NCI-H345 treated with DMSO at 0.1 percent for 48 hours (cell line): ENCODE results near the gene PSMB7.

ENCODE experiments used
- DNase-seq: peaks from one replicate; lab custom pipeline; 2025; ENCODE audit not compliant: unreplicated experiment; lab: John Stamatoyannopoulos, UW

PSMB7 gene

DNA sequence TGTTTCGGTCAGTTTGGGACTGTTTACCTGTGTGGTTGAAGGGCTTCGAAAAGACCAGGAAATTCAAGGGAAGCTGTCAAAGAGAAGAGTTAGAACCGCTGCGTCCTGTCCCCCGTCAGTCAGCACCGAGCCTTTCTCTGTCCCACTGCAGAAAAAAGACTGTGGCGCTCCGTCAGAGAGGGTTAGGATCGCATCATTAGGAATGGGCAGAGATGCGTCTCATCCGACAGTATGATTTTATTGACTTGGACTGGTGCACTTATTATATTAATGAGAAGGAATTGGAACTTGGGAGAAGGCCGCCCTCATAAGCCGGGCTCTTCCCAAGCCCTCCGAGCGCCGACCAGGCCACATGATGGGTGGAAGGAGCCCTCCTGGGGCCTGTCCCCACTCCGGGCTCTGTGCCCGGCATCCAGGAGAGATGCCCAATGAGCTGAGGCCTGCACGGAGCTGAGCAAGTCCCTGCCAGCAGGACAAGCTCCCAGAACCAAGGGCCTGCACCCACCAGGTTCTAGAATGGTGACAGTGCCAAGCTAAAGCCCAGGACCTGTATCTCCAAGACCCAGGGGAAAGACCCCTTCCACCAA lies 85.9 kb downstream of the PSMB7 start:
- no peak for DNase-seq

DNA sequence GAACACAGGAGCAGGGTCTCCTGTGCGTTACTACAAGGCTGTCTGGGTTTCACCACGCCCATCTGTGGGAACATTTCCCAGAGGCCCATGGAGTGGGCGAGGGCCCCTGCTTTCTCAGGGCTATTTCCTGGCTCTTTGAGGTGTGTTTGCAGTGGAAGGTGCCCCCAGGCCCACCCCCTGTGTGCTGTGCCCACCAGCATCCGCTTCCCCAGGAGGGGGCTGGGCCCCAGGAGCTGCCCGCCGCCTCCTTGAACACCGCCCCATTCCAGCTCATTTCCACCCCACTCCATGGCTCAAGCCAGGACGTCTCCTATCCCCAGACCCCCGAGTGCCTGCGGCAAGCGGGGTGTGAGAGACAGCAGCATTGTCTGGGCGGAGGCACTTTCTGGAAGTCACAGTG lies 87.0 kb downstream of the PSMB7 start:
- DNase-seq, result no peak

DNA sequence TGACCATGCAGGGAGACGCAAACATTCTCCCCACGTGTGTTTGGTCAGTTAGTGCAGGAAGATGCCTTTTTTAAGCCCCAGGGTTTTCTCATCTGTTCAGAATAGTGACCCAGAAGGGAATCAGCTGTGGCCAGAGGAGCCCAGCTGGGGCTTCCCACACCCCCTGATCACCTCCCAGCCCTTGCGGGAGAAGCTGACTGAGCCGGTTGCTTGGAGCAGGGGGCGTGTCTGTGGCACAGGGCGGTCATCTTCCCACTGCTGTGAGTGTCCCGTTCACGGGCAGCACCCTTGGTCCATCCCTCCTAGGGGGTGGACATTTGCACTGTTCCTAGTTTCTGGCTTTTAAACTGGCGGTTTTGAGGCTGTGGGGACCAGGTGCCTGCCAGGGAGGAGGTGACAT lies 87.8 kb downstream of the PSMB7 start:
- no peak for DNase-seq

DNA sequence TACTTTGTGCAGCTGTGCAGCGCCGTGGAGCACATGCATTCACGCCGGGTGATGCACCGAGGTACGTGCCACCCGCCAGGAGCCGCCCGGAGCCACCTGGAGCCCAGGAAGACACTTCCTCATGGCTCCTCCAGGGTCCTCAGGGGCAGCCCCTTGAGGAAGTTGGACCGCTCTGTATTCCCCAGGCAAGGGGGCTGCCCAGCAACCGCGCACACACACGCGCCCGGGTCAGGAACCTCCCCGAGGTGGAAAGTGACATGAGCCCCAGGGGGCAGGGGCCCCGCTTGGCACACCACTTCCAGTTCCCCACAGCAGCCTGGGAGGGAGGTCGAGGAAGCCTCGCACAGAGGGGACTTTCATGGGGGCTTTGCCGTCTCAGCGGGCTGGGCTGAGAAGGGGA lies 88.9 kb downstream of the PSMB7 start:
- DNase-seq, result no peak

DNA sequence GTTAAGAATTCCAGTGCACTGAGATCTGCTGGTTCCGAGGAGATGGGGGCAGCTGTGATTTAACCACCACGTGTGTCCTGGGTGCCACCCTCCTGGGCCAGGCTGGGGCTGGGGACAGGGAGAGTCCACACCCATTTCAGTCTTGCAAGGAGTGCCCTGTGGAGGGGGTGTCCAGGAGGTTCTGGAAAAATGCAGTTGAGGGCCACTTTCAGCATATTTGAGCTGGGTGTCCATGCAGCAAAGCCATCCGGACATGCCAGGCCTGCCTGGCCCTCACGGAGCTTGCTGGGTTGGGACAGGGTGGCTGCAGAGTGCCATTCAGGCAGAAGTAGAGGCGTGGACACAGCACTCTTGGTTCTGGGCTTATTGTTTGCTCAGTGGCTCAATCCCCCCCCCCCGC lies 89.4 kb downstream of the PSMB7 start:
- DNase-seq, result no peak

DNA sequence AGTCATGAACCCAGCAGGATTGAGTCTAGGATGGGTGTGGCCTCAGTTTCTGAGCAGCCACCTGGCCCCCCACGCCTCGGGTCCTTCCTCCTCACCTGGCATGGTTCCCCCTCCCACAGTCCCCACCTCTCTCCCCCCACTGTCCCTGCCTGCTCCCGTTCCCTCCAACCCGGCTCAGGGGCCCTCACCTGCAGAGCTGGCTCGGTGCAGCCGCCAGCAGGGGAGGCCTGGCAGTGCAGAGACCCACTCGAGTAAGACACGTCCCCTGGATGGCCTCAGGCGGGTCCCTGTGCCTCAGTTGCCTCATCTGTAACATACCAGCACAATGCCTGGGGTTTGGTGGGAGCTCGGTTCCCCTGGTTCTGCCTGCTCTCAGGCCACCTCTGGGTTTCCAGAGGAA lies 91.3 kb downstream of the PSMB7 start:
- DNase-seq, result no peak

DNA sequence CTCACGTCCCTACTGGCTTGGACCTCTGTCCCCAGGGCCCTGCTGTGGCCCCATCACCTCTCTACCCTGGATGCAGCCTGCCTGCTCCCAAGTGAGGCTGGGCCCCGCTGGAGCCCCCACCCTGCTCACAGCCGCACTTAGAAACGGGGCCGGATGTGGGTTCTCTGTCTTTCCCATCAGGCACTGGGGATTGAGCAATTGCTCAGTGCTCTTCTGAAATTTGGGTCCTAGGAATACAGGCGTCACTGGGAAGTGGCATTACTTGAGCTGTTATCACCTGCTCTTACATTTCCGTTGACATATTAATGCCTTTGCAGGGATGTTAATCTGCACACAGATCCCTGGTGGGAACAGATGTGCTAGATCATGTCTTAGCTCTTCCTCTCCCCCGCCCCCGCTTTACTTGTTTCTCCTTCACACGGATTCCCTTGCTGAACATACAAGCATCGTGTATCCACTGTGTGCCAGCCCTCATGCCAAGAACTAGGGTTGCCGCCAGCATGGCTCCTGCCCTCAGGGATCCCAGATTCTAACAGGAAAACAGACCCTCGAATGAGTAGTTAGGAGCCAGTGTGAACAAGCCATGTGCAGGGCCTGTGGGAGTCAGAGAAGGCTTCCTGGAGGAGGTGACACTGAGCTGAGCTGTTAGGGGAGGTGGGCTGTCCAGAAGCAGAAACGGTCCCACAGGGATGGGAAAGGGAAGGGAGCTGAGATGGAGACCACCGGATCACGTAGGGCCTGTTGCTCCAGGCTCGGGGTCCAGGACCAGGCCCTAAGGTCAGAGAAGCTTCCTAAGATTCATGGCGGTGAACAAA lies 92.4 kb downstream of the PSMB7 start:
- DNase-seq, result no peak

DNA sequence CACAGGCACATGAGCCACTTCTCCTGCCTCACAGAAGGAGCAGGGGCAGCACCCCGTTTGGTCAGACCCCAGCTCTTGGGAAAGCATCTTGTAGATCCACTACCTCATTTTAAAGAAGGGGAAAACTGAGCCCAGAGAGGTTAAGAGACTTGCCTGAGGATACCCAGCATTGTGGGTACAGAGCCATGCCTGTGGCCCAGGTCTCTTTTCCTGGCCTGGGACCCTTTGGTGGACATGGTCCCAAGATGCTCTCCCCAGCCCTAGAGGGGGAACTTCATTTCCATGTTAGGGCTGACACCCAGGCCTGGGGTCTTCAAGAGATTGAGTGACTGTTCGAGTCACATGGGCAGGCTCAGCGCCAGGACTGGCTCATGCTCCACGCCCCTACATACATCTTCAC lies 93.3 kb downstream of the PSMB7 start:
- no peak for DNase-seq

DNA sequence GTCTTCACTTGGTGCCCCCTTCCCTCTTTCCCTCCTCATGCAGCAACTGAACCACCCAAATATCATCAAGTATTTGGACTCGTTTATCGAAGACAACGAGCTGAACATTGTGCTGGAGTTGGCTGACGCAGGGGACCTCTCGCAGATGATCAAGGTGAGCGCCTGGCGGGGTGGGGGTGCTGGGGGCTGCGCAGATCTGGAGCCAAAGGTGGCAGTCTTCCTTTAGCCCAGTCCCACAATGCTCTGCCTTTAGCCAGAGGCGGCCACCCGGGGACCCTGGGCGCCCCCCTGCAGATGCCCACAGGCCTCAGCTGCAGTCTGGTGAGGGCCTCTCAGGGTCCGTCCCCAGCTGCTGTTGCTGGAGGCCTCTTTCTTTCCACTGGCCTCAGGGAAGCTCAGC lies 93.8 kb downstream of the PSMB7 start:
- no peak for DNase-seq

DNA sequence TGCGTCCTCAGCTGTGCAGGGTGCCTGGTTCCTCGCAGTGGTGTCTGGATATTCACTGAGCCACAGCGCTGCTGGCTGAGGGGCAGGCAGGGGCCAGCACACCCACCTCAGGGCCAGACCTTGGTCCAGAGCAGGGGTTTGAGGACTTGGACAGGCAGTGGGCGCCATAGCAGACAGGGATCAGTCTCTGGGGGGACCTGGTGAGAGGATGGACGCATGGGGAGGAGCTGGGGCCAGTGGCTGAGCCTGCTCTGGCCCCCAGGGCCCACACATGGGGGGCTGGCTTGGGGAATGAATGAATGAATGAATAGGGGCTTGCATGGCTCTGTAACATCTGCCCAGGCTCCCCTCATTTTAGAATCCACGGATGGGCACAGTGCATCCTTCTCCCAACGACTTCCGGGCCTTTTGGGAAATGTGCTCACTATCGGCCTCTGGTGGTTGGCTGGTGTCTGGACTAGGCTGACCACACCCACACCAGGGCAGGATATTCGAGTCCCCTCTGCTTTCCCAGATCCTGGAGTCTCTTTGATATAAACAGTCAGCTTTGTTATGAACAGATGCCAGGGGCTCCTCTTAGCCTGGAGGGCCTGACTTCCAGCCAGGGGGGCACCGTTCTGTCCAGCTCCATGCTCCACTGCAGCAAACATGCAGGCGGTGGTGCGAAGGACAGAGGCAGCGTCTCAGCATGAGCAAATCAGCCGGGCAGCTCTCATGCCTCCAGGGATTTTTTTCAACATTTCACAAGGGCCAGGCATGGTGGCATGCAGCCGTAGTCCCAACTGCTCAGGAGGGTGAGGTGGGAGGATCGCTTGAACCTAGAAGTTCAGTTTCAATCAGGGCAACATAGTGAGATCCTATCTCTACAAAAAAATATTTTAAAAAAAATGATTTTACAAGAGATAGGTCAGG lies 94.9 kb downstream of the PSMB7 start:
- DNase-seq, result peak; percentile 23

DNA sequence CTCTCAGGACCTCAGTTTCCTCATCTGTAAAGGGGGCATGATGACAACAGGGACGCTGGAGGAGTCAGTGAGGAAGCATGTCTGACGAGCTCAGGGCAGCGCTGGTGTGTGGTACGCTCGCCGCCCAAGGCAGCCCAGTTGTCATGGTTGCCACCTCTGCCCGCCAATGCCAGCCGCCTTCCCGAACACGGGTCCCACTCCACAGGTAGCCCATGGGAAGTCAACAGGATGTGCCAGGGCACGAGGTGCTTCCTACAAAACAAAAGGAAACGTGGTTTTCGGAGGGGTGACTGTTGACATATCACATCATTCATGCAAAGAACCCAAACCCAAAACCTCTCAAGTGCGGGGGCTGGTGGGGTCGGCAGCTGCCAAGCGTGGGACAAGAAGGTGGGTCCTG lies 99.4 kb downstream of the PSMB7 start:
- no peak for DNase-seq

DNA sequence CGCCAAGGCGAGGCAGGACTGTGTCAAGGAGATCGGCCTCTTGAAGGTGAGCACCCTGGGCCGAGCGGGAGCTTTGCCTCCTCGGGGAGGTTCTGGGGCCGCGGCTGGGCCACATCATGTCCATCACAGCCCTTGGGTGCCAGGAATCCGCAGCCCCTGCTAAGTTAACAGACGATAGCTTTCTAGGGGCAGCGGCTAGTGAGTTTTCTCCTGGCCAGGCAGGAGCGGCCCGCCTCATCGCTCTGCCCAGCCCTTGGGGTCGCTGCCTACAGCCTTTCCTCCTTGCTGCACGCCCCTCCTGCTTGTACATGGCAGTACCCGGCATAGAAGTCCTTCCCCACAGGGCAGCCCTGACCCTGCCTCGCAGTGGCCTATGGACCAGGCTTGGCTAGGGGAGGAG lies 101.3 kb downstream of the PSMB7 start:
- DNase-seq, result no peak

DNA sequence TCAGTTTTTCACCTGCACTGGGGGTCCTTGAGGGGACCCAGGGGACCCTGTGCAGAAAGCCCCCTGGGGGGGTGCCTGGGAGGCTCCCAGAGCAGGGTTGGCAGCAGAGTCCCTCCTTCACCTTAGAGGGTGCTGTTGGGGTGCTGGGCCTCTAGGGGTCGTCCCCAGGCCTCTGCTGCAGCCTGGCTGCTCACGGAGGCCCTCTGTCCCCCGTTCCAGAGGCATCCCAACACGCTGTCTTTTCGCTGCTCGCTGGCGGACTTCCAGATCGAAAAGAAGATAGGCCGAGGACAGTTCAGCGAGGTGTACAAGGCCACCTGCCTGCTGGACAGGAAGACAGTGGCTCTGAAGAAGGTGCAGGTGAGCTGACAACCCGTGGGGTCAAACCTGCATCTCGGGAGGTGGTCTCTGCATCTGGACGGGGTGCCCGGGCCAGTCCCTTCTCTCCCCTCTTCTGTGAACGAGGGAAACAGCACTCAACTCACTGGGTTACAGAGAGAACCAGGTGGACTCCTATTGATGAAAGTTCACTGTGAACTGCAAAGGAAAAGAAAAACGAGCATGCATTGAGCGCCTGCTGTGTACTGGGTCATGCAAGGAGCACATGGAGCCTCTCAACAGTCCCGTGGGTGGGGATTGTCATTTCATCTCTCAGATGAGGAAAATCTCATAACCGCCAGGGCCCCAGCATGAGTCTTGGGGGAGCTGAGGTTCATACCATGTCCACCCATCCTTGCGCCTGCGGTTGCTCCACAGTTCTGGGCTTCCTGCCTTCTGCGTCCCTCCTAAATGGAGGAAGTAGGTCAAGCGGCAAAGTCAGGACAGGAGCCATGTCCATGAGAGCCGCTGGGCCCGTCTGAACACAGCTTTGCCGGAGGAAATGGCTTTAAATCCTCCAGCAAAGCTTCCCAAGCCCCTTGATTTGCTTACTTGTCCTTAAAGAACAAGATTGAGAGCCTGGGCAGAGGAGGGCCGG lies 102.7 kb downstream of the PSMB7 start:
- no peak for DNase-seq

DNA sequence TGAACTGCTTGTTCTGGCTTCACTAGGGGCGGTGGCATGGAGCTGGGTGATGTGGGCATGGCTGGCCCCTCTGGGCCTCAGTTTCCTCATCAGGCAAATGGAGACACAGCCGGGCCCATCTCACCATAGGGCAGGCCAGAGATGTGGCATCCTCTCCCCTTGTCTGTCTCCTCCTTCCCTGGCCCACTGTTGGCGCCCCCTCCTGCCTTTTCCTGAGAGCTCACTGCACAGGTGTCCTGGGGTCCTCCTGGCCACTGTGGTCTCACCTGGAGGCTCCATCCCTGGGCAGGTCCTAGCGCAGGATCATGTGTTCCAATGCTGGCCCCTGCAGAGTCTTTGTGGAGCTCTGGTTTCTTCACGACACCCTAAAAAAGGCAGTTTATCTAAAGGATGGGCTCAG lies 104.0 kb downstream of the PSMB7 start:
- DNase-seq, result no peak

DNA sequence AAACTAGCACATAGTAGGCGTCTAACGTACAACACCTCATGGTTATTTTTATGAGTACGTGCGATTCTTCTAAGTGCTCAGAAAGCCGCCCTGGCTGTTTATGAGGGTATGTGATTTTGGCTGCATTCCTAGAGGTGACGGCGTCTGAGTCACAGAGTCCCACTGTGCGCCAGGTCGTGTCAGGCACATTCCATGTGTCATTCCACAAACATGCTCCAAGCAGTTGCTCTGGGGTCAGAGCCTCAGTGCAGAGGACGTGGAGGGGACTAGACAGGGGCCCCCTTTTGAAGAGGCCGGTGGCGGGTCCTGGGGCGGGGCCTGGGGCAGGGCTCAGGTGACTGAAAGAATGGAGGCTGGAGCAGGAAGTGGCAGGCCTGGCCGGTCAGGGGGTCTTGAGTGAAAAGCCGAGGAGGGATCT lies 105.6 kb downstream of the PSMB7 start:
- no peak for DNase-seq

DNA sequence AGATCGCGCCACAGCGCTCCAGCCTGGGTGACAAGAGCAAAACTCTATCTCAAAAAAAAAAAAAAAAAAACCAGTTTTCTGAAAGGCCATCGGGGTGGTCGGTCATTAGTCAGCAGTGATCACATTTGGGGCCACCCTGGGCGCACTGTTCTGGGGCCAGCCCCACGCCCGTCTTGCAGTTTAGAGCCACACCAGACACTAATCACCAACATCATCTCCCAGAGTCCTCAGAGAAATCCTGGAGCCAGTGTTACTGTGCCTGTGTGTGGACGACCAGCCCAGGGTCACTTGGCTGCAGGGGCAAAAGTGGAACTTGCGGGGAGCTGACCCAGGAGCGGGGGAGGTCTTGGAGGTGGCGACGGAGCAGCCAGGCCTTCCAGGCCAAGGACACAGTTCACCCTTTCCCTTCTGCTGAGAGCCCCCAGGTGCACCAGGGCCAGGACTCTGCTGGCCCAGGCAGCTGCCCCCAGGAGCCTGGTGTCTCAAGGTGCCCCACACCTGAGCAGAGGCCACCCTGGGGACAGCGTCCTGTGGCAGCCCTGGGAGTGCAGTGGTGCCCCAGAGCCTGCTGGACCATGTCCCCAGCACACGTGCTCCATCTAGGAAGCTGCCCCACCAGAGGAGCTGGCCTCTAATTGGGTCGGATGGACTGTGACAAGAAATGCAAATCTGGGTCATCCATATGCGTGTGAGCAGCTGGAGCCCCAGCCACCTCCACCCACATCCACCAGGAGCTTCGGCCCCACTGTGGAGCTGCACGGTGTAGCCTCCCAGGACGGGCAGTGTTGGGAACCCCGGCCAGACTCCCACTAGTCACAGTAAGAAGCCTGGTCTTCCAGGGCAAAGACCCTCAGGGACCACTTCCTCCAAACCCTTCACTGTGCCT lies 106.4 kb downstream of the PSMB7 start:
- no peak for DNase-seq

DNA sequence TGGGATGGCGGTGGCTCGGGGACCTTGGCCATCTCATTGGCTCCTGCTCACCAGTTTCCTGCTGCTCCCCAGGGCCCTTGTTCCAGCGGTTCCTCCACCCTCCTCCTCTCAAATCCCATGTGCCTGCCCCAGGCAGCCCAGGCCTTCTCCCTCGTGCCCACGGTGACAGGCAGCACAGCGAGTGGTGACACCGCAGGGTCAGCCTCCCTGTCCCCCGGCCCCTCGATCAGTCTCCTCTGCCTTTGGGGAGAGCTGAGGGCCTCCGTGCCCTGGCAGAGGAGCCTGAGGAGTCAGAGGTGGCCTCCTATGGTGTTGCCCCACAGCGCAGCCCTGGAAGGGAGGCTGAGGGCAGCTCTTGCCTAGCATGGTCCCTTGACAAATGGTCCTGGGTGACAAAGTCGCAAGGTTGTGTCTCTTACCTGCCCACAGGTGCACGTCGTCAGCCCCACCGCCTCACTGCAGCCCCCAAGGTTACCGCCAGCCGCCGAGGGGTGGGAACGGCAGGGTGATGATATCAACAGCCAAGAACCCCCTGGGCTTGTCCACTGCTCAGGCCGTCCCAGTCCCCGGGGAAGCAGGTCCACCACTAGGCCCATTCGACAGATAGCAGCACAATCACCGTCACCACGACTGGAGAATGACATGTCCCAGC lies 107.7 kb downstream of the PSMB7 start:
- DNase-seq, result no peak

DNA sequence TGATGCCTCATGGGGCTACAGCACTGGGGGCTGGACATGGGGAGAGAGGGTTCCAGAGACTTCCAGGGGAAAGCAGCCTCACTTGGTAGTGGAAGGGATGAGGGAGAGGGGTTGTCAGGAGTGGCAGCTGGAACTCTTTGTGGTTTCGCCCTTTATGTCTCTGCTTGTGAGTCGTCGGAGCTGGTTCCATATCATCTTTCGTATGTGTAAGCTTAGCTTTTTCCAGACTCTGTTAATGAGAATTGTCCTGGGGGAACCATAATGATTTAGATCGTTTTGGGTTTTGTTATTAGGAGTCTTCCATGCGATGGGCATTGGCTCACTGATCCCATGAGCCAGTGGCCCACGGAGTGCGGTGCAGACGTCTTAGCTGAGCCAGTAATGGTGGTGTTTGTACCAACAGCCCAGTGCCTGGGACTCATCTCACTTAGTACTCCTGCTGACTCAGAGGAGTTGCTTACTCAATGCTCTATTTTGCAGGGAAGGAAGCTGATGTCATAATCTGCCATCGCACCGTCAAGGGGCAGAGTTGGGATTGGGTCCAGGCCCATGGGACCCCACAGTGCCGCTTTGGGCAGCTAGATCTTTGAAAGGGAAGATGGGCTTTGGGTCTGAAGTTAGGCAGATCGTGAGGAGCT lies 109.0 kb downstream of the PSMB7 start:
- no peak for DNase-seq

DNA sequence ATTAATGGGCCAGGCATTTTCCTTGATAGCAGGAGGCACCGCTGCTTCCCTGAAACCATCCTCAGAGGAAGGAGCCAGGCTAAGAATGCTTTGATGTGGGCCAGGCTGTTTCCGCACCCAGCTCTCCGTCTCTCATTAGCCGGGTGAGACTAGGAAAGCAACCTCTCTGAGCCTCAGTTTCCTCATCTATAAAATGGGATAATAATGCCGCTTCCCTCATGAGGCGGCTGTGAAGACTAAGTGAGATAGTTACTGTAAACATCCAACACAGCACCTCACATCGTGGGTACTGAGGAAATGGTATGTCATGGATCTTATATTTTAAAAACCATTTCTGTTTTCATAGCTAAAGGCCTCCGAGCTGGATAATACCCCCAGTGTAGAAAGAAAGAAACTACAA lies 111.0 kb downstream of the PSMB7 start:
- no peak for DNase-seq
